Gastroesophageal sphincter (tissue), 4 donors: Measurements from ENCODE around the gene ITPK1. TPM values are rescaled to one million over a fixed set of nuclear protein-coding genes. Genes with fewer than 3 reads are reported as not detected.
"Not testable (repeated sequence)": the region's sequence is repeated elsewhere in the genome, so short reads cannot be mapped to it uniquely, and the experiment has no call there.

Experiments used
- ATAC-seq: fragments of 150-250 bp; one replicate; pipeline ENCODE4 v1.9.1; 2016; ENCODE audit warnings: mild to moderate bottlenecking, moderate library complexity
- H3K27ac ChIP-seq, 4 donors: fragments of 200-600 bp; sonication (generic) in 3 of 4; 1 replicate in 3 of 4; 2 replicates in 1 of 4; pipeline ENCODE4 v1.5.1; 2016 to 2019
- H3K27me3 ChIP-seq: fragments of 200-600 bp; sonication (generic); one replicate; pipeline ENCODE4 v1.5.1; 2019
- H3K36me3 ChIP-seq, 2 donors: fragments of 200-600 bp; sonication (generic); one replicate each; pipeline ENCODE4 v1.5.1; 2019; ENCODE audit warnings: control low read depth in 1 of 2
- H3K4me1 ChIP-seq, 3 donors: fragments of 200-600 bp; sonication (generic); 1 replicate in 2 of 3; 2 replicates in 1 of 3; pipeline ENCODE4 v1.5.1; 2016 to 2019; ENCODE audit warnings: control low read depth in 2 of 3
- H3K4me3 ChIP-seq, 2 donors: fragments of 200-600 bp; sonication (generic); one replicate each; pipeline ENCODE4 v1.5.1; 2019; ENCODE audit warnings: mild to moderate bottlenecking in 1 of 2, moderate library complexity in 1 of 2
- H3K9me3 ChIP-seq, 3 donors: fragments of 200-600 bp; sonication (generic); one replicate each; pipeline ENCODE4 v1.5.1; 2017 to 2019; ENCODE audit warnings: control low read depth in 2 of 3
- CTCF ChIP-seq, 4 experiments: fragments of 200-600 bp in 2 of 4; fragments of 450-650 bp in 2 of 4; sonication (generic) in 1 of 4; IDR thresholded peaks; one replicate each; pipeline ENCODE4 v1.5.1; 2017 to 2019; ENCODE audit warnings: antibody characterized with exemption in 4 of 4, mild to moderate bottlenecking in 2 of 4, moderate library complexity in 2 of 4
- EP300 ChIP-seq: sonication (generic); formaldehyde crosslinking; IDR thresholded peaks from one replicate; pipeline ENCODE4 v1.6.1; 2017; ENCODE audit warnings: antibody characterized with exemption, mild to moderate bottlenecking
- POLR2A ChIP-seq, 2 donors: fragments of 450-650 bp; IDR thresholded peaks; one replicate each; pipeline ENCODE4 v1.6.1; 2017; ENCODE audit warnings: antibody characterized with exemption in 2 of 2, mild to moderate bottlenecking in 2 of 2, moderate library complexity in 1 of 2
- POLR2AphosphoS5 ChIP-seq: sonication (generic); formaldehyde crosslinking; IDR thresholded peaks from one replicate; pipeline ENCODE4 v1.6.1; 2017; ENCODE audit warnings: antibody characterized with exemption
- WGBS, 2 donors: methylation state at CpG; one replicate each; pipeline ENCODE4 v1.1.5; 2018; ENCODE audit warnings: low coverage in 1 of 2; 5-methylcytosine and 5-hydroxymethylcytosine counted together
- total RNA-seq, 4 donors: library from RNA; depleted of rRNA; stranded (reverse); fragments of >200 nt; gene quantifications; one replicate each; pipeline ENCODE4 v1.1.0, GENCODE V29; 2016

ITPK1 gene
- total RNA-seq, 4 donors from 2014 or later: 68.8 to 201 (median 134) TPM

DNA sequence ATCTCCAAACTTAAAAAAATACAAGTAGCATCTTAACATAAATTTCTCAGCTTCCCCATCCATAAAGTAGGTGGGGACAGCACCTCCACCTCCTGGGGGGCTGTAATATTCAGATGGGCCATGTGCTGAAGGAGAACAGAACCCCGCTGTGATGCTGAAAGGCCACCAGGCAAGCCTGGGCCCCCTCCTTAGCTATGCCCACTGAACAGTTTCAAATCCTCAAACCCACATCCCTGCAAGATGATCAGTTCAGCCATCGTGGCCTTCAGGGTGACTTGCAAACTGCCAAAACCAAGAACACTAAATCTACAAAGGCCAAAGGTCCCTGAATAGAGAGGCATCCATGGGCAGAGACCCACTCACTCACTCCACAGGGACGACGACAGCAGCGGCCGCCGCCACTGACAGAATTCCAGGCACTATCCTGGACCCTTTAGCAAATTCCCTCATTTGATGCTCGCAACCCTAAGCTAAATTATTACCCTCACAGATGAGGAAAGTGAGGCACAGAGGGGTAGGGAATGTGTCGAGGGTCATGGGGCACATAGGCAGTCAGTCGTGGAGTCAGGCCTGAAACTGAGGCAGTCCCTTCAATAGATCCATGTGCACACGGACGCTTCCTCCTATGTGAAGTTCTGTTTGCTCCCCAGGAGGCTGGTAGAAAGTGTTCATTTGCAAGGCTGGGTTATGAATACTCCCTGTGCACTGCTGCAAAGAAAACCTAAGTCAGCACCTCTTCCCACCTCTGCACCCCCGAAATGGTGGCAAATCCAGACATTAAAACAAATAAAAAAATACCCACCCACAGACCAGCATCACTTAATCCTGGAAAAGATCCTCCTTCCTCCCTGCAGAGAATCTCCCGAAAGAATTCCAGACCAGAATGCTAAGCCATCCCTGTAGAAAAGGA is 5.9 kb downstream of the ITPK1 start:
- Histone ChIP-seq H3K9me3 (no peaks in the 10 kb centered on the region), H3K36me3 (no peaks in the 10 kb centered on the region), H3K4me3 (no peak overlapping the region), H3K4me1 (peaks cover 0 to 97% (median 35%) of the 10 kb centered on the region in 3 donors), H3K27ac (no peak overlapping the region), H3K27me3 (no peaks in the 10 kb centered on the region)
- no peak for TF ChIP-seq CTCF (IDR thresholded peaks at IDR 0.05)
- TF ChIP-seq POLR2A (IDR thresholded peaks at IDR 0.05): no peak
- TF ChIP-seq POLR2AphosphoS5: no peak
- no peak for TF ChIP-seq EP300
- ATAC-seq: no peak
- 82 to 83% methylated on average over 7 to 10 of the region's 14 CpGs for WGBS, 2 donors

- WGBS, 2 donors: 40 to 100% methylated on average over 1 of the region's 4 CpGs
- H3K9me3 ChIP-seq: no peaks in the 10 kb centered on the region
- no peak for ATAC-seq
- no peaks in the 10 kb centered on the region for H3K36me3 ChIP-seq
- H3K4me3 ChIP-seq: no peak overlapping the region
- no peaks in the 10 kb centered on the region for H3K27me3 ChIP-seq
- no peak for TF ChIP-seq CTCF (IDR thresholded peaks at IDR 0.05)
- TF ChIP-seq POLR2A (IDR thresholded peaks at IDR 0.05): no peak
- TF ChIP-seq POLR2AphosphoS5: no peak
- TF ChIP-seq EP300: no peak
- peak overlapping the region in 2 of 4 donors; percentile 8 to 17 for H3K27ac ChIP-seq
- peaks cover 0 to 97% (median 32%) of the 10 kb centered on the region in 3 donors for H3K4me1 ChIP-seq
Measured at GRCh38 chr14:93108105-93108504, 7.6 kb downstream of the ITPK1 start.

DNA sequence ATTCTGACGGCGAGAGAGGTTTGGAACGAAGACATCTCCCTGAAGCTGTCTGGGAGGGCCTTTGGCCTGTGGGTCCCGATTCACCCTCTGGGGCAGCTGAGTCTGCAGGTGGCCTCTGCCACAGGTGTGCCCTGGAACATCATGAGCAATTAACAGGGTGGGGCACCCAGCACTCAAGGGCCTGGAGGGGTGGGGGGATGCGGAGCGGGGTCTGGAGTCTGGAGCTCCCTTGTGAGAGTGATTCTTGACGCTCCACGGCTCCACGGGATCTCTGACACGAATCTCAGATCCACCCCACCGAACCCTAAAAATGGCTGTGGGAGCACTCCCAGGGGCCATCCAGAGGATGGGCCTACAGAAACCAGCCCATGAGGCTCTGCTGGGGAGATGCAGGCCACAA is 8.3 kb downstream of the ITPK1 start:
- whole genome bisulfite sequencing, 2 donors: 75 to 95% methylated on average over 2 to 4 of the region's 11 CpGs
- Histone ChIP-seq H3K9me3 (no peaks in the 10 kb centered on the region), H3K4me3 (no peak overlapping the region), H3K36me3 (no peaks in the 10 kb centered on the region), H3K27me3 (no peaks in the 10 kb centered on the region), H3K27ac (peak overlapping the region in 2 of 4 donors; percentile 8 to 17), H3K4me1 (peaks cover 0 to 92% (median 29%) of the 10 kb centered on the region in 3 donors)
- TF ChIP-seq EP300: no peak
- no peak for TF ChIP-seq POLR2AphosphoS5
- no peak for TF ChIP-seq POLR2A (IDR thresholded peaks at IDR 0.05)
- no peak for ATAC-seq

DNA sequence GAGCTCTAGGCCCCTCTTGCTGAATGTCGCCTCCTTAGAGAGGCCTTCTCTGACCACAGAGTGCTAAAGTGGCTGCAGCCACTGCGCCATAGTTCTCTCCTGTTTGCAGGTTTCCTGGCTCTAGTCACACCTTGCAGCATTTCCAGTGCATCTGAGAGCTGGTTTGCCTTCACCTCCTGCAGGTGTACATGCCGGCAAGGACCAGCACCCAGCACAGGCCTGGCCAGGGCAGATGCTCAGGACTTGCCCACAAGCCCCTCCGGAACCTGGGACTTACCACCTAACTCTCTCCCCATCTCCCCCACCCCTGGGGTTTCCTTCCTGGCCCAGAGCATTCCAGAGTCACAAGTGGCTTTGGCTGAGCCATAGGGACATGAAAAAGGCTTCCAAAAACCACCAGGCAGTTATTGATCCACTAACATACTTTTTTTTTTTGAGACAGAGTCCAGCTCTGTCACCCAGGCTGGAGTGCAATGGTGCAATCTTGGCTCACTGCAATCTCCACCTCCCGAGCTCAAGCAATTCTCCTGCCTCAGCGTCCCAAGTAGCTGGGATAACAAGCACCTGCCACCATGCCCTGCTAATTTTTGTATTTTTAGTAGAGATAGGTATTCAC is 9.1 kb downstream of the ITPK1 start:
- peak overlapping the region in 1 of 4 donors; percentile 17 for H3K27ac ChIP-seq
- WGBS, 2 donors: 90 to 93% methylated on average over 2 to 3 of the region's 6 CpGs
- no peak for ATAC-seq
- no peak overlapping the region for H3K4me3 ChIP-seq
- no peaks in the 10 kb centered on the region for H3K27me3 ChIP-seq
- no peaks in the 10 kb centered on the region for H3K9me3 ChIP-seq
- H3K4me1 ChIP-seq: peaks cover 0 to 89% (median 27%) of the 10 kb centered on the region in 3 donors
- no peak for TF ChIP-seq CTCF (IDR thresholded peaks at IDR 0.05)
- no peak for TF ChIP-seq POLR2AphosphoS5
- TF ChIP-seq POLR2A (IDR thresholded peaks at IDR 0.05): no peak
- TF ChIP-seq EP300: no peak
- H3K36me3 ChIP-seq: no peaks in the 10 kb centered on the region

GRCh38 chr14:93105856-93106255 is 9.9 kb downstream of the ITPK1 start:
- 77 to 86% methylated on average over 4 to 5 of the region's 10 CpGs for WGBS, 2 donors

More at GRCh38 chr14:93105856-93106255, 9.9 kb downstream of the ITPK1 start:
- H3K36me3 ChIP-seq, H3K27me3 ChIP-seq, H3K9me3 ChIP-seq, ATAC-seq, H3K4me3 ChIP-seq: not testable (repeated sequence)
- Histone ChIP-seq H3K4me1 (peaks cover 0 to 90% (median 27%) of the 10 kb centered on the region in 3 donors), H3K27ac (peak overlapping the region in 1 of 4 donors; percentile 55)
